ENCODE data around the gene MRPL42.
"Not testable (repeated sequence)": the region's sequence is repeated elsewhere in the genome, so short reads cannot be mapped to it uniquely, and the experiment has no call there.

MRPL42 gene

DNA sequence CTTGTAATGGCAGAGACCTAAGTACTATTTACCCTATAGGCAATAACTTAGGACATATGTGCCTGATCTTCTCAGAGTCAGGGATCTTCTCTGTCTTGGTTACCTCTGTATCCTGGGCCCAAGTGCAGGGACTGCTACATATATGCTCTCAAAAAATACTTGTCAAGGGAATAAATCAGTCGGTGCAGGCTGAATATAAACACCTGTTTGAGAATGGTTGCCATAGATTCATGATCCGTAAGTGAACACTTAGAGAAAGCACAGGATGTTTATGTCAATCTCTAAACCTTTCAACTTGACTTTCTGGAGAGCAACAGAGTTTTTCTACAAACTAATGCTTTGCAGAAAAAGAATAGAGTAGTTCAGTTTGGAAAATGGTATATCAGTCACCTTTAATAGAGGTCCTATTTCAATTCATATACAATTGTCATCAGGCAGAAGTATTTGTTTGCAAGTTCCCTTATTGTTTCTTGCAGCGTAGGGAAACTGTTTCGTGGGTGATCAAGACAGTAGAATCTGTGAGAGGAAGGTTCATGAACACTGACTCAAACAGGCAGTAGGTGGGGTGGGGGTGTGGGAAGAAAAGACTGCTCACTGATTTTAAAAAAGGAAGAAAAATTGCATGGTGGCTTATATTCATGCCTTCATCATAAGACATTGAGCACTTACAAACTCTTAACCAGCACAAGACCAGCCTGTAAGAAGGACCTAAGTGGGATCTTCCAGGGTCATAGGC lies 19.6 kb upstream of the MRPL42 start:
- DNase-seq (ENCODE audit: low read depth), result no peak

DNA sequence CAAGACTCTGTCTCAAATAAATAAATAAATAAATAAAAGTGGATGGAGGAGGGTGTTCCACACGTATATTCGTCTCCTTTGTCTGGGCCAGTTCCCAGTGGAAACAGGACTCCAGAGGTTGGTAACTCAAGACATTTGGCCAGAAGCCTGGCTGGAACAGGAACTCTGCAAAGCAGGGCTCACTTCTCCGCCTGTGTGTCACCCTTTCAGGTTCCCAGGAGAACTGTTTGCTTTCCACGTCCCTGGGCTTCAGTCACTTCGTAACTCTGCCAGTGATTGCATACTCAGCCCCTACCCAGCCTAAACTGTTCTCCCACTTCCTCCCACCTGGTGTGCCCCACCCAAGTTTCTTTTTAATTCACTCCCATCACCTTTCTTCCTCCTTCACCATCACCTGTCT lies 18.5 kb upstream of the MRPL42 start:
- DNase-seq (ENCODE audit: low read depth), result no peak

- DNase-seq (ENCODE audit: low read depth), result no peak
Observed at GRCh38 chr12:93449277-93449676, 18.0 kb upstream of the MRPL42 start.

DNA sequence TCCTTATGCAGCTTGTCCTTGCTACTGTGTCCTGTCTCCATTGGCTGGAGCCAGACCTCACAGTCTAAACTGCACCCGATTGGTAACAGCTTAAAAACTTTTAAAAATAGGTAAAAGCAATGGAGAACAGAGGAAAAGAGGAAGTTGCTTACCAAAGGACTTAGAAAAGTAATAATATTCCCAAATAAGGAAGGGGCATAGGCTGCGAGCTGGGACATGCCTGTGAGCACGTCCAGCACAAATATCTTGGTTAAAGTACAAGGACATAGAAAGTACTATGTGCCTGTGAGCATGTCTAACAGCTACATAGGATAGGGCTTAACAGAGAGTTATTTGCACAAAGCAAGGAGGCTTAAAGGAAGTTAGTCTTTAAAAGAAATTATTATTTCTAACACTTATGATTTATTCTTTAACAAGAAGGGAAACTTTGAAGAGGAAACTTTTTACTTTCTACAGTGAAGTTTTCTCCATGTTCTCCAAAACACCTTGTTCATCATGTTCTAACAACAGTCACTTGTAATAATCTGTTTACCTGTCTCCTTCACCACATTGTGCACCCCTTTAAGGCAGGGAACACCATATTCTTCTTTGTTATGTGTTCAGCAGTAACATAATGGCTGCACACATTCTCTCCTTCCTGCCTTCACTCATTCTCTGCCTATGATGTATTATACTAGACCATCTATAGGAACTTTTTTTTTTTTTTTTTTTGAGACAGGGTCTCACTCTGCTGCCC lies 15.7 kb upstream of the MRPL42 start:
- DNase-seq (ENCODE audit: low read depth), result no peak

- DNase-seq (ENCODE audit: low read depth), result no peak
Observed at GRCh38 chr12:93453633-93454032, 13.7 kb upstream of the MRPL42 start.

DNA sequence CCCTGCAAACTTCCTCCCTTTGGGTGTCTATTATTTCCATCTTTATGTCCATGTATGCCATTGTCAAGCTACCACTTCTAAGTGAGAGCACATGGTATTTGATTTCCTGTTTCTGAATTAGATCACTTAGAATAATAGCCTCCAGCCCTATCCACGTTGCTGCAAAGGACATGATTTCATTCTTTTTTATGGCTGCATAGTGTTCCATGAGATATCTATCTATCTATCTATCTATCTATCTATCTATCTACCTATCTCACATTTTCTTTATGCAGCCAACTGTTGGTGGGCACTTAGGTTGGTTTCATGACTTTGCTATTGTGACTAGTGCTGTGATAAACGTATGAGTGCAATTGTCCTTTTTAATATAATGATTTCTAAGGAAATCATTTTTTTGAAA lies 11.2 kb upstream of the MRPL42 start:
- no peak for DNase-seq (ENCODE audit: low read depth)

GRCh38 chr12:93459097-93459496 lies 8.2 kb upstream of the MRPL42 start:
- no peak for DNase-seq (ENCODE audit: low read depth)

GRCh38 chr12:93460003-93460402 lies 7.3 kb upstream of the MRPL42 start:
- DNase-seq (ENCODE audit: low read depth), result no peak

DNA sequence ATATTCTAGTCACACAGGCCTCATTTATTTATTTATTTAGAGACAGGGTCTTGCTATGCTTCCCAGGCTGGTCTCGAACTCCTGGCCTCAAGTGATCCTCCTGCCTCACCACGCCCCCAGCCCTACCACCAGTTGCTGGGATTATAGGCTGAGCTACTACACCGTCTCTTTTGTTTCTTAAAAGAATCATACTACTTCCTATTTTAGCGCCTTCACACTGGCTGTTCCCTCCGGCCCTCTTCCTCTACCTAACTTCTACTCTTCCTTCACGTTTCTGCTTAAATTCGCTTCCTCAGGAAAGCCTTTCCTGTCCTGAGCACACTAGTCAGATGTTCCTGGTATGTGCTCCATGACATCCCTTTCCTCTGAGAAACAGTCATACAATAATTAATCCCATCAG lies 6.4 kb upstream of the MRPL42 start:
- DNase-seq (ENCODE audit: low read depth), result no peak

GRCh38 chr12:93461503-93461902 lies 5.8 kb upstream of the MRPL42 start:
- peak; percentile 15 for DNase-seq (ENCODE audit: low read depth)

GRCh38 chr12:93465841-93466240 lies 1.5 kb upstream of the MRPL42 start:
- no peak for DNase-seq (ENCODE audit: low read depth)

DNA sequence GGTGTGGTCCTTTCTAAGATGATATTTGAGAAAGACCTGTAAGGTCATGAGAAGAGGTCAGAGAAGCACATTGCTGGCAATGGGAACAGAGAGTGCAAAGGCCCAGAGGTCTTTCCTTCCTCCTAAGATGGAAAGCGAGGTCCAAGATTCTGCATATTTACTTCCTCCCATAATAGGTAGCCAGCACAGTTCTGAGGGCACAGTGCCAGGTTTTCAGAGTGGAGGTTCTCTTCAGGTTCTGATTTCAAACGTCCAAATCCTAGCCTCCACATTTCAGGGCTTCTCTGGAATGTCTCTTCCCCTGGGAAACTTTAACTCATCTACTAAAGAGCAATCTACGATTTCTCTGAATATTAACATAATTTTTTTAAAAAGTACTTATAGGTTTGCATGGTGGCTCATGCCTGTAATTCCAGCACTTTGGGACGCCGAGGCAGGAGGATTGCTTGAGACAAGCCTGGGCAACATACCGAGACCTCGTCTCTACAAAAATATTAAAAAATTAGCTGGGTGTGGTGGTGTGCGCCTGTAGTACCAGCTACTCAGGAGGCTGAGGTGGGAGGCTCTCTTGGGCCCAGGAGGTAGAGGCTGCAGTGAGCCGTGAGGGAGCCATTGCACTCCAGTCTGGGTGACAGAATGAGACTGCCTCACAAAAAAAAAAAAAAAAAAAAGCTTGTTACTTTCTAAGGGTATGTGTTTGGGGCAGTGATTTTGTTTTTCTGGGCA lies 526 bp upstream of the MRPL42 start:
- no peak for DNase-seq (ENCODE audit: low read depth)

DNA sequence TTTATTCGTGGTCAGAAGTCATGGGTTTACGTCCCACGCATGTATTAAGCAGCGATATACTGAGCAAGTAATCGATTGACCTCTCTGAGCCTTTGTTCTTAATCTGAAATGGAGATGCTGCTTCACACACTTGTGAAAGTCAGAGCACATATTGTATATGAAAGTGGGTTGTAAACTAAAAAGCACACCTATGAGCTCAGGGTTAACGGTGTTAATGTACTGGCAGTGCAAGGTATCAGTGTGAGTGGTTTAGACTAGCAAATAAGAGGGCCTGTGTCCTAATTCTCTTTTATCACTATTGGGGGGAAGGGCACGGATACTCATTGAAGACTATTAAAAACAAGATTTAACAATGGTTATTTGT lies 676 bp downstream of the MRPL42 start:
- no peak for DNase-seq (ENCODE audit: low read depth)

GRCh38 chr12:93469386-93469785 lies 2.1 kb downstream of the MRPL42 start:
- DNase-seq (ENCODE audit: low read depth), result no peak

- no peak for DNase-seq (ENCODE audit: low read depth)
Observed at GRCh38 chr12:93476555-93476954, 9.2 kb downstream of the MRPL42 start.

- no peak for DNase-seq (ENCODE audit: low read depth)
Observed at GRCh38 chr12:93482721-93483120, 15.4 kb downstream of the MRPL42 start.

- DNase-seq (ENCODE audit: low read depth), result no peak
Observed at GRCh38 chr12:93483151-93483807, 16.0 kb downstream of the MRPL42 start.

GRCh38 chr12:93484315-93484981 lies 17.1 kb downstream of the MRPL42 start:
- DNase-seq (ENCODE audit: low read depth), result no peak

- not testable (repeated sequence) for DNase-seq (ENCODE audit: low read depth)
Observed at GRCh38 chr12:93492808-93493207, 25.5 kb downstream of the MRPL42 start.

DNA sequence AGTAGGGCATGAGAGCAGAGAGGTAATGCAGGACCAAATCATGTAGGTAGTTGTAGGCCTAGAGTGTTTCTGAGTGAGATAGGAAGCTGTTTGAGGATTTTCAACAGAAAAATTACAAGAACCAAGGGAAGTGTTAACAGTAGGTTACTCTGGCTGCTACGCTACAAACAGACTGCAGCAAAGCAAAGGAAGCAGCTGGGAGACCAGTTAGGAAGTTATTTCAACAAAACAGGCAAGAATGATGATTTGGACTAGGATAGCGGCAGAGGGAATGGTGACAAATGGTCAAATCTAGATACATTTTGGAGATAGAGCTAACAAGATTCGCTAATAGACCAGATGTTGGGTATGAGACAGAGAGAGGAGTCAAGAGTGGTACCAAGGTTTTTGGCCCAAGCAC lies 26.8 kb downstream of the MRPL42 start:
- DNase-seq (ENCODE audit: low read depth), result no peak

DNA sequence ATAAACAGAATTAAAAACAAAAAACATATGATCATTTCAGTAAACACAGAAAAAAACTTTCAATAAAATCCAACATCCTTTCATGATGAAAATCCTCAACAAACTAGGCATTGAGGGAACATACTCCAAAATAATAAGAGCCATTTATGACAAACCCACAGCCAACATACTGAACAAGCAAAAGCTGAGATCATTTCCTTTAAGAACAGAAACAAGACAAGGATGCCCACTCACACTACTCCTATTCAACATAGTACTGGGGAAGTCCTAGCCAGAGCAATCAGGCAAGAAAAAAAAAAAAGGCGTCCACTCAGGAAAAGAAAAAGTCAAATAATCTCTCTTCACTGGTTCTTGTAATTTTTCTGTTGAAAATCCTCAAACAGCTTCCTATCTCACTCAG lies 30.1 kb downstream of the MRPL42 start:
- DNase-seq (ENCODE audit: low read depth), result no peak

- not testable (repeated sequence) for DNase-seq (ENCODE audit: low read depth)
Observed at GRCh38 chr12:93498813-93499212, 31.5 kb downstream of the MRPL42 start.
